GM23338 (cell line): Measurements from ENCODE around the gene CHGA.

Experiments used
- CREB1 ChIP-seq: fragments of 250-450 bp; sonication (Bioruptor Pico); IDR thresholded peaks from 2 replicates; pipeline ENCODE4 v1.5.0; 2020; ENCODE audit warnings: low read depth, mild to moderate bottlenecking, moderate library complexity
- EZH2 ChIP-seq: fragments of 200-600 bp; sonication (generic); IDR thresholded peaks from one replicate; pipeline ENCODE4 v1.8.0; 2017; ENCODE audit warnings: antibody characterized with exemption, mild to moderate bottlenecking, low read depth; ENCODE audit not compliant: unreplicated experiment
- EZH2phosphoT487 ChIP-seq: fragments of 200-600 bp; sonication (generic); IDR thresholded peaks from one replicate; pipeline ENCODE4 v1.8.1; 2018; ENCODE audit warnings: antibody characterized with exemption; ENCODE audit not compliant: unreplicated experiment
- JUNB ChIP-seq: IDR thresholded peaks from one replicate; pipeline ENCODE4 v1.6.1; 2016; ENCODE audit warnings: antibody characterized with exemption; ENCODE audit not compliant: unreplicated experiment
- NANOG ChIP-seq: IDR thresholded peaks from 2 replicates; pipeline ENCODE4 v1.6.1; 2016; ENCODE audit warnings: antibody characterized with exemption, borderline replicate concordance
- POLR2AphosphoS5 ChIP-seq: IDR thresholded peaks from 2 replicates; pipeline ENCODE4 v1.6.1; 2016; ENCODE audit warnings: antibody characterized with exemption, low read depth
- REST ChIP-seq: IDR thresholded peaks from one replicate; pipeline ENCODE4 v1.6.1; 2018; ENCODE audit warnings: antibody characterized with exemption; ENCODE audit not compliant: unreplicated experiment
- STAT1 ChIP-seq: IDR thresholded peaks from one replicate; pipeline ENCODE4 v1.6.1; 2016; ENCODE audit warnings: antibody characterized with exemption; ENCODE audit not compliant: unreplicated experiment
- ZNF114 ChIP-seq: fragments of 250-450 bp; sonication (Bioruptor Pico); IDR thresholded peaks from 2 replicates; pipeline ENCODE4 v1.5.0; 2020; ENCODE audit warnings: mild to moderate bottlenecking, moderate library complexity
- ZNF331 ChIP-seq: fragments of 250-450 bp; sonication (Bioruptor Pico); IDR thresholded peaks from 2 replicates; pipeline ENCODE4 v1.5.0; 2020; ENCODE audit warnings: low read depth, mild to moderate bottlenecking, moderate library complexity
- TF ChIP-seq, protein P1 (sequence below), 2 experiments: fragments of 200-600 bp in 1 of 2; sonication (generic) in 1 of 2; conservative IDR thresholded peaks; 2 replicates each; pipeline versions ENCODE4 v1.5.1 to v1.6.1; 2016 to 2017; ENCODE audit warnings: antibody characterized with exemption in 2 of 2, low read depth in 2 of 2, mild to moderate bottlenecking in 2 of 2, moderate library complexity in 1 of 2
- TF ChIP-seq, protein P2 (sequence below): IDR thresholded peaks from 2 replicates; pipeline ENCODE4 v1.6.1; 2016; ENCODE audit warnings: antibody characterized with exemption
- TF ChIP-seq, protein P3 (sequence below): fragments of 250-450 bp; sonication (Bioruptor Pico); IDR thresholded peaks from 2 replicates; pipeline ENCODE4 v1.5.0; 2020; ENCODE audit warnings: mild to moderate bottlenecking, moderate library complexity

DNA sequence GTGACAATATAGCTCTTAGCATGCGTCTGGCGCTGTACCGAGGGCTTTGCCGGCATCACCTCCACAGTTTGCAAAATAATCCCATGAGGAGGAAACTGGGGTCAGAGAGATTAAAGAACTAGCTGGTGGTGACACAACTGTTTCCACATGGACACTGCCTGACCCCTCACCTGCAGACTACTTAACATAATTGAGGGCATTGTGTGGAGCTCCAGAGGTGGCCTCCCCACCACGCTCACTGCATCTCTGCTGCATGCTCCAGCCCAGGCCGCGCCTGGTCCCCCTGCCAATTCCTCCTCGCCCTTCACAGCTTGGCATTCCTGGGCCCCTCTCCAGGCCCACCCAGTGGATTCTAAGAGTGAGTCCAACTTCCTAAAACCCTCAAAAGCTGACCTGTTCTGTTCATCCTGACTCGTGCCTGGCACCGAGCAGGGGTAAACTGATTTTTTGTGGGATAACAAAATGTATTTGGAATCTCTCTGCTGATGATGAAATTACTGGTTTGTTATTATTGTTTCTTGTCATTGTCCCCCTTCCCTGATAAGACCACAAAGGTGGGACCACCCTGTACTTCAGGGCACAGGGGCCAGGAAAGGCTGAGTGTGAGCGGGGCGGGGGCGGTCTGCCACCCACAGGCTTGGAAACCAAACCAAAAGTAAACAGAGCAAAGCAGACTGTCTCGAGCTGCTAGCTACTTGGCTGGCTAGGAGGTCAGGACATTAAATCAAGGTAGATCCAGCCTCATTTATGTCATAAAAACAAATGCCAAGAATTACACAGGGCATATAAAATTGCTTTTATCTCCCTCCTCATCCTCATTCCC is 40.6 kb downstream of the CHGA start:
- TF ChIP-seq, protein P1, sequence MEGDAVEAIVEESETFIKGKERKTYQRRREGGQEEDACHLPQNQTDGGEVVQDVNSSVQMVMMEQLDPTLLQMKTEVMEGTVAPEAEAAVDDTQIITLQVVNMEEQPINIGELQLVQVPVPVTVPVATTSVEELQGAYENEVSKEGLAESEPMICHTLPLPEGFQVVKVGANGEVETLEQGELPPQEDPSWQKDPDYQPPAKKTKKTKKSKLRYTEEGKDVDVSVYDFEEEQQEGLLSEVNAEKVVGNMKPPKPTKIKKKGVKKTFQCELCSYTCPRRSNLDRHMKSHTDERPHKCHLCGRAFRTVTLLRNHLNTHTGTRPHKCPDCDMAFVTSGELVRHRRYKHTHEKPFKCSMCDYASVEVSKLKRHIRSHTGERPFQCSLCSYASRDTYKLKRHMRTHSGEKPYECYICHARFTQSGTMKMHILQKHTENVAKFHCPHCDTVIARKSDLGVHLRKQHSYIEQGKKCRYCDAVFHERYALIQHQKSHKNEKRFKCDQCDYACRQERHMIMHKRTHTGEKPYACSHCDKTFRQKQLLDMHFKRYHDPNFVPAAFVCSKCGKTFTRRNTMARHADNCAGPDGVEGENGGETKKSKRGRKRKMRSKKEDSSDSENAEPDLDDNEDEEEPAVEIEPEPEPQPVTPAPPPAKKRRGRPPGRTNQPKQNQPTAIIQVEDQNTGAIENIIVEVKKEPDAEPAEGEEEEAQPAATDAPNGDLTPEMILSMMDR (conservative IDR thresholded peaks at IDR 0.05; ENCODE audit: low read depth in 2 of 2) = no peak
- TF ChIP-seq POLR2AphosphoS5 (no peak), REST (no peak), EZH2 (no peak), CREB1 (CRISPR knock-in tag) (no peak), STAT1 (no peak), EZH2phosphoT487 (no peak), JUNB (no peak), ZNF331 (CRISPR knock-in tag) (no peak), NANOG (no peak), ZNF114 (CRISPR knock-in tag) (no peak)
- TF ChIP-seq, protein P2, sequence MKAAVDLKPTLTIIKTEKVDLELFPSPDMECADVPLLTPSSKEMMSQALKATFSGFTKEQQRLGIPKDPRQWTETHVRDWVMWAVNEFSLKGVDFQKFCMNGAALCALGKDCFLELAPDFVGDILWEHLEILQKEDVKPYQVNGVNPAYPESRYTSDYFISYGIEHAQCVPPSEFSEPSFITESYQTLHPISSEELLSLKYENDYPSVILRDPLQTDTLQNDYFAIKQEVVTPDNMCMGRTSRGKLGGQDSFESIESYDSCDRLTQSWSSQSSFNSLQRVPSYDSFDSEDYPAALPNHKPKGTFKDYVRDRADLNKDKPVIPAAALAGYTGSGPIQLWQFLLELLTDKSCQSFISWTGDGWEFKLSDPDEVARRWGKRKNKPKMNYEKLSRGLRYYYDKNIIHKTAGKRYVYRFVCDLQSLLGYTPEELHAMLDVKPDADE = no peak
- TF ChIP-seq, protein P3, sequence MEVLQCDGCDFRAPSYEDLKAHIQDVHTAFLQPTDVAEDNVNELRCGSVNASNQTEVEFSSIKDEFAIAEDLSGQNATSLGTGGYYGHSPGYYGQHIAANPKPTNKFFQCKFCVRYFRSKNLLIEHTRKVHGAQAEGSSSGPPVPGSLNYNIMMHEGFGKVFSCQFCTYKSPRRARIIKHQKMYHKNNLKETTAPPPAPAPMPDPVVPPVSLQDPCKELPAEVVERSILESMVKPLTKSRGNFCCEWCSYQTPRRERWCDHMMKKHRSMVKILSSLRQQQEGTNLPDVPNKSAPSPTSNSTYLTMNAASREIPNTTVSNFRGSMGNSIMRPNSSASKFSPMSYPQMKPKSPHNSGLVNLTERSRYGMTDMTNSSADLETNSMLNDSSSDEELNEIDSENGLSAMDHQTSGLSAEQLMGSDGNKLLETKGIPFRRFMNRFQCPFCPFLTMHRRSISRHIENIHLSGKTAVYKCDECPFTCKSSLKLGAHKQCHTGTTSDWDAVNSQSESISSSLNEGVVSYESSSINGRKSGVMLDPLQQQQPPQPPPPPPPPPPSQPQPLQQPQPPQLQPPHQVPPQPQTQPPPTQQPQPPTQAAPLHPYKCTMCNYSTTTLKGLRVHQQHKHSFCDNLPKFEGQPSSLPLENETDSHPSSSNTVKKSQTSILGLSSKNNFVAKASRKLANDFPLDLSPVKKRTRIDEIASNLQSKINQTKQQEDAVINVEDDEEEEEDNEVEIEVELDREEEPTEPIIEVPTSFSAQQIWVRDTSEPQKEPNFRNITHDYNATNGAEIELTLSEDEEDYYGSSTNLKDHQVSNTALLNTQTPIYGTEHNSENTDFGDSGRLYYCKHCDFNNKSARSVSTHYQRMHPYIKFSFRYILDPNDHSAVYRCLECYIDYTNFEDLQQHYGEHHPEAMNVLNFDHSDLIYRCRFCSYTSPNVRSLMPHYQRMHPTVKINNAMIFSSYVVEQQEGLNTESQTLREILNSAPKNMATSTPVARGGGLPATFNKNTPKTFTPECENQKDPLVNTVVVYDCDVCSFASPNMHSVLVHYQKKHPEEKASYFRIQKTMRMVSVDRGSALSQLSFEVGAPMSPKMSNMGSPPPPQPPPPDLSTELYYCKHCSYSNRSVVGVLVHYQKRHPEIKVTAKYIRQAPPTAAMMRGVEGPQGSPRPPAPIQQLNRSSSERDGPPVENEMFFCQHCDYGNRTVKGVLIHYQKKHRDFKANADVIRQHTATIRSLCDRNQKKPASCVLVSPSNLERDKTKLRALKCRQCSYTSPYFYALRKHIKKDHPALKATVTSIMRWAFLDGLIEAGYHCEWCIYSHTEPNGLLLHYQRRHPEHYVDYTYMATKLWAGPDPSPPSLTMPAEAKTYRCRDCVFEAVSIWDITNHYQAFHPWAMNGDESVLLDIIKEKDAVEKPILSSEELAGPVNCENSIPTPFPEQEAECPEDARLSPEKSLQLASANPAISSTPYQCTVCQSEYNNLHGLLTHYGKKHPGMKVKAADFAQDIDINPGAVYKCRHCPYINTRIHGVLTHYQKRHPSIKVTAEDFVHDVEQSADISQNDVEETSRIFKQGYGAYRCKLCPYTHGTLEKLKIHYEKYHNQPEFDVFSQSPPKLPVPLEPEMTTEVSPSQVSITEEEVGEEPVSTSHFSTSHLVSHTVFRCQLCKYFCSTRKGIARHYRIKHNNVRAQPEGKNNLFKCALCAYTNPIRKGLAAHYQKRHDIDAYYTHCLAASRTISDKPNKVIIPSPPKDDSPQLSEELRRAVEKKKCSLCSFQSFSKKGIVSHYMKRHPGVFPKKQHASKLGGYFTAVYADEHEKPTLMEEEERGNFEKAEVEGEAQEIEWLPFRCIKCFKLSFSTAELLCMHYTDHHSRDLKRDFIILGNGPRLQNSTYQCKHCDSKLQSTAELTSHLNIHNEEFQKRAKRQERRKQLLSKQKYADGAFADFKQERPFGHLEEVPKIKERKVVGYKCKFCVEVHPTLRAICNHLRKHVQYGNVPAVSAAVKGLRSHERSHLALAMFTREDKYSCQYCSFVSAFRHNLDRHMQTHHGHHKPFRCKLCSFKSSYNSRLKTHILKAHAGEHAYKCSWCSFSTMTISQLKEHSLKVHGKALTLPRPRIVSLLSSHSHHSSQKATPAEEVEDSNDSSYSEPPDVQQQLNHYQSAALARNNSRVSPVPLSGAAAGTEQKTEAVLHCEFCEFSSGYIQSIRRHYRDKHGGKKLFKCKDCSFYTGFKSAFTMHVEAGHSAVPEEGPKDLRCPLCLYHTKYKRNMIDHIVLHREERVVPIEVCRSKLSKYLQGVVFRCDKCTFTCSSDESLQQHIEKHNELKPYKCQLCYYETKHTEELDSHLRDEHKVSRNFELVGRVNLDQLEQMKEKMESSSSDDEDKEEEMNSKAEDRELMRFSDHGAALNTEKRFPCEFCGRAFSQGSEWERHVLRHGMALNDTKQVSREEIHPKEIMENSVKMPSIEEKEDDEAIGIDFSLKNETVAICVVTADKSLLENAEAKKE = no peak
